ENCODE results near the gene PCDHA1.

PCDHA1 gene

GRCh38 chr5:140998921-140999410 is 213.0 kb downstream of the PCDHA1 start:
- TF ChIP-seq SIN3A (IDR thresholded peaks at IDR 0.05; ENCODE audit: borderline replicate concordance, insufficient read depth, low read length), result no peak
- TF ChIP-seq, protein P1, sequence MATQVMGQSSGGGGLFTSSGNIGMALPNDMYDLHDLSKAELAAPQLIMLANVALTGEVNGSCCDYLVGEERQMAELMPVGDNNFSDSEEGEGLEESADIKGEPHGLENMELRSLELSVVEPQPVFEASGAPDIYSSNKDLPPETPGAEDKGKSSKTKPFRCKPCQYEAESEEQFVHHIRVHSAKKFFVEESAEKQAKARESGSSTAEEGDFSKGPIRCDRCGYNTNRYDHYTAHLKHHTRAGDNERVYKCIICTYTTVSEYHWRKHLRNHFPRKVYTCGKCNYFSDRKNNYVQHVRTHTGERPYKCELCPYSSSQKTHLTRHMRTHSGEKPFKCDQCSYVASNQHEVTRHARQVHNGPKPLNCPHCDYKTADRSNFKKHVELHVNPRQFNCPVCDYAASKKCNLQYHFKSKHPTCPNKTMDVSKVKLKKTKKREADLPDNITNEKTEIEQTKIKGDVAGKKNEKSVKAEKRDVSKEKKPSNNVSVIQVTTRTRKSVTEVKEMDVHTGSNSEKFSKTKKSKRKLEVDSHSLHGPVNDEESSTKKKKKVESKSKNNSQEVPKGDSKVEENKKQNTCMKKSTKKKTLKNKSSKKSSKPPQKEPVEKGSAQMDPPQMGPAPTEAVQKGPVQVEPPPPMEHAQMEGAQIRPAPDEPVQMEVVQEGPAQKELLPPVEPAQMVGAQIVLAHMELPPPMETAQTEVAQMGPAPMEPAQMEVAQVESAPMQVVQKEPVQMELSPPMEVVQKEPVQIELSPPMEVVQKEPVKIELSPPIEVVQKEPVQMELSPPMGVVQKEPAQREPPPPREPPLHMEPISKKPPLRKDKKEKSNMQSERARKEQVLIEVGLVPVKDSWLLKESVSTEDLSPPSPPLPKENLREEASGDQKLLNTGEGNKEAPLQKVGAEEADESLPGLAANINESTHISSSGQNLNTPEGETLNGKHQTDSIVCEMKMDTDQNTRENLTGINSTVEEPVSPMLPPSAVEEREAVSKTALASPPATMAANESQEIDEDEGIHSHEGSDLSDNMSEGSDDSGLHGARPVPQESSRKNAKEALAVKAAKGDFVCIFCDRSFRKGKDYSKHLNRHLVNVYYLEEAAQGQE (IDR thresholded peaks at IDR 0.05; ENCODE audit: insufficient read depth in 1 of 2, low read depth in 2 of 2, low read length in 2 of 2), result no peak

GRCh38 chr5:141001446-141001843 is 215.5 kb downstream of the PCDHA1 start:
- TF ChIP-seq, protein P1 (IDR thresholded peaks at IDR 0.05; ENCODE audit: insufficient read depth in 1 of 2, low read depth in 2 of 2, low read length in 2 of 2), result no peak
- no peak for TF ChIP-seq FOXP2 (optimal IDR thresholded peaks at IDR 0.05; ENCODE audit: borderline replicate concordance, extremely low read depth, extremely low read length, insufficient read depth)
- TF ChIP-seq SIN3A (IDR thresholded peaks at IDR 0.05; ENCODE audit: borderline replicate concordance, insufficient read depth, low read length), result no peak

DNA sequence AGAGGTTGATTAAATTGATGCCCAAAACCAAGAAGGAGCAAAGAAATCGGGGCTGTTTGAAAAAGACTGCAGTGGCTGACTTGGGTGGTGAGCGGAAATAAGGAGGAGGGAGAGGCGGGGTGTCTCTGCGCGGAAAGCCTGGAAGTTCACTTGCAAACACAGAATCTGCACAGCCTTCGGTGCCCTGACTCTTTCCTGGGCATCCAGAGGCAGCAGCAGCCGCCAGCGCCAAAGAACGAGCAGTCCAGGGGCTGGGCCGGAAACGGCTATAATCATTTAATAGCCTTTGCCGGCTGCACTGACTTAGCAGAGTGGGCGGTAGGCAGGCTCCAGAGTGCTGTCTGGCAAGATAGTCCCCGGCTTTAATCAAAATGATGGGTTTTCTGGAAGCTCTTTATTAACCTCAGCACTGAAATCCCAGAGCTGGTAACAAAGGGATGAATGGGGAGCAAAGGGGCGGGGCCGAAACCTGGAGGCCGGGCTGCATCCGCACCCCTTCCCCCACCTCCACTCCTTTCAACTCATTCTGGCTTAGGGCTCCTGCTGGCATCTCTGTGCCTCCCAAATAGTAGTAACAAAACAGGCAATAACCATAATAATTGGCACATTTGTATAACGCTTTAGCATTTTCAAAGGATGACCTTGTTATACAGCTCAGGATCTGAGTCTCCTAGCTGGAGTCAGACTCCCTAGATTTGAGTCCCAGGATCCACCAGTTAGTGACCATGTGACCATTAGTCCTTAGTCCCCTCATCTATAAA is 216.1 kb downstream of the PCDHA1 start:
- no peak for TF ChIP-seq TAF1 (IDR thresholded peaks at IDR 0.05; ENCODE audit: borderline replicate concordance, insufficient read depth, low read length)
- no peak for TF ChIP-seq FOXP2 (optimal IDR thresholded peaks at IDR 0.05; ENCODE audit: borderline replicate concordance, extremely low read depth, extremely low read length, insufficient read depth)
- TF ChIP-seq, protein P1 (IDR thresholded peaks at IDR 0.05; ENCODE audit: insufficient read depth in 1 of 2, low read depth in 2 of 2, low read length in 2 of 2), result no peak
- no peak for TF ChIP-seq SIN3A (IDR thresholded peaks at IDR 0.05; ENCODE audit: borderline replicate concordance, insufficient read depth, low read length)
- no peak for TF ChIP-seq POLR2AphosphoS5 (IDR thresholded peaks at IDR 0.05; ENCODE audit: low read depth, low read length)

DNA sequence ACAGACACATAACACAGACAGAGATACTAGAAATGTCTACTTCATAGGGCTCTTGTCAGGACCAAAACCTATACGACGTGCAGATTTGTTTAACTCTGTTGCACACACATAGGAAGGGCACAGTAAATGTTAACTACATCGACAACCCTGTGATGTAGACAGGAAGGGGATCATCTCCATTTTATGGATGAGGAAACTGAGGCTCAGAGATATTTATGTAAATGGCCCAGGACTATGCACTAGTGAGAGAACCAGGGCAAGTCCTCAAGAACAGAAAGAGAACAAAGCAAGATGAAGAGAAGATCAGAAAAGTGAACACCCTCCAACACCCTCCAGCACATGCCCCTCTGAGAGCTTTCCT is 216.6 kb downstream of the PCDHA1 start:
- TF ChIP-seq POLR2AphosphoS5 (IDR thresholded peaks at IDR 0.05; ENCODE audit: low read depth, low read length) (no peak), SIN3A (IDR thresholded peaks at IDR 0.05; ENCODE audit: borderline replicate concordance, insufficient read depth, low read length) (no peak), TAF1 (IDR thresholded peaks at IDR 0.05; ENCODE audit: borderline replicate concordance, insufficient read depth, low read length) (no peak), FOXP2 (optimal IDR thresholded peaks at IDR 0.05; ENCODE audit: borderline replicate concordance, extremely low read depth, extremely low read length, insufficient read depth) (no peak)
- TF ChIP-seq, protein P1 (IDR thresholded peaks at IDR 0.05; ENCODE audit: insufficient read depth in 1 of 2, low read depth in 2 of 2, low read length in 2 of 2), result no peak

GRCh38 chr5:141003031-141003430 is 217.1 kb downstream of the PCDHA1 start:
- no peak for TF ChIP-seq SIN3A (IDR thresholded peaks at IDR 0.05; ENCODE audit: borderline replicate concordance, insufficient read depth, low read length)
- TF ChIP-seq FOXP2 (optimal IDR thresholded peaks at IDR 0.05; ENCODE audit: borderline replicate concordance, extremely low read depth, extremely low read length, insufficient read depth), result no peak
- TF ChIP-seq POLR2AphosphoS5 (IDR thresholded peaks at IDR 0.05; ENCODE audit: low read depth, low read length), result no peak
- TF ChIP-seq TAF1 (IDR thresholded peaks at IDR 0.05; ENCODE audit: borderline replicate concordance, insufficient read depth, low read length), result no peak
- TF ChIP-seq, protein P1 (IDR thresholded peaks at IDR 0.05; ENCODE audit: insufficient read depth in 1 of 2, low read depth in 2 of 2, low read length in 2 of 2), result no peak
